Naive B cell (primary cell): ENCODE data around the gene MIXL1. TPM values are rescaled to one million over a fixed set of nuclear protein-coding genes. Genes with fewer than 3 reads are reported as not detected.
"Not testable (repeated sequence)": the region's sequence is repeated elsewhere in the genome, so short reads cannot be mapped to it uniquely, and the experiment has no call there.

Source experiments
- ATAC-seq, 2 donors: fragments of 150-1000 bp; cut with Tn5 transposase; 2 replicates each; pipeline ENCODE4 v1.10.0; 2021; ENCODE audit warnings: low read depth in 2 of 2, mild to moderate bottlenecking in 2 of 2, moderate library complexity in 2 of 2
- DNase-seq: peaks from one replicate; pipeline ENCODE4 v3.0.0; 2022
- H3K27ac Mint-ChIP-seq, 6 donors: one replicate each; pipeline ENCODE4 v1.8.0; 2020 to 2022; ENCODE audit warnings: mild to moderate bottlenecking in 6 of 6, mixed read lengths in 6 of 6, moderate library complexity in 5 of 6, inconsistent platforms in 2 of 6
- H3K27me3 Mint-ChIP-seq, 3 donors: one replicate each; pipeline ENCODE4 v1.8.0; 2021 to 2022; ENCODE audit warnings: mixed read lengths in 3 of 3, mild to moderate bottlenecking in 1 of 3
- H3K36me3 Mint-ChIP-seq, 2 donors: one replicate each; pipeline ENCODE4 v1.8.0; 2020 to 2022; ENCODE audit warnings: mixed read lengths in 2 of 2, inconsistent platforms in 1 of 2, mild to moderate bottlenecking in 1 of 2
- H3K4me1 Mint-ChIP-seq, 3 donors: one replicate each; pipeline ENCODE4 v1.8.0; 2020 to 2022; ENCODE audit warnings: mixed read lengths in 3 of 3, inconsistent platforms in 1 of 3, mild to moderate bottlenecking in 1 of 3, moderate library complexity in 1 of 3
- H3K4me3 Mint-ChIP-seq, 8 donors: one replicate each; pipeline ENCODE4 v1.8.0; 2020 to 2022; ENCODE audit warnings: mild to moderate bottlenecking in 8 of 8, mixed read lengths in 8 of 8, moderate library complexity in 8 of 8, inconsistent platforms in 2 of 8
- H3K9me3 Mint-ChIP-seq, 7 donors: one replicate each; pipeline ENCODE4 v1.8.0; 2020 to 2022; ENCODE audit warnings: mixed read lengths in 7 of 7, mild to moderate bottlenecking in 5 of 7, inconsistent platforms in 2 of 7, moderate library complexity in 1 of 7
- polyA plus RNA-seq, 6 donors: library from polyadenylated mRNA; unstranded; fragments of 300-500 nt; fragmentation: Illumina TruSeq; gene quantifications; one replicate each; pipeline ENCODE4 v1.2.3, GENCODE V29; 2021; ENCODE audit warnings: low read depth in 6 of 6

Gene MIXL1
- polyA plus RNA-seq, 6 donors from 2014 or later, result 0.23 to 2.8 (median 0.36) TPM; not detected in 2

DNA sequence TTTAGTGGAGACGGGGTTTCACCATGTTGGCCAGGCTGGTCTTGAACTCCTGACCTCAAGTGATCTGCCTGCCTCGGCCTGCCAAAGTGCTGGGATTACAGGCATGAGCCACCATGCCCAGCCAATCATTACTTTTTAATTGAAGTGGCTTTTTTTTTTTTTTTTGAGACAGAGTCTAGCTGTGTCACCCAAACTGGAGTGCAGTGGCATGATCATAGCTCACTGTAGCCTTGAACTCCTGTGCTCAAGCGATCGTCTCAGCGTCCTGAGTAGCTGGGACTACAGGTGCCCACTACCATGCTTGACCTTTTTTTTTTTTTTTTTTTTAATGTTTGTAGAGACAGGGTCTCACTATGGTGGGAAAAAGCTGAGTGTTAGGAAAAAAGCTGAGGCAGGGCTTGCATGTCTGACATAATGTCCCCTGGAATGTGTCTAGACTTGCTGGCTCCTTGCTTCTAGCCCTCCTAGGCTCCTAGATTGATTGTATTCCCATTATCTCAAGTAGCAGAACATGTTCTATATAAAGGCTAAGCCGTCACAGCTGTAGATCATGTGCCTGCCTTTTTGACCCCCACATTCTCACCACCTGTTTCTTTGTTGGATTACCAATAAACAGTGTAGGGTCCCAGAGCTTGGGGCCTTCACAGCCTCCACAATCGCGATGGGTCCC is 48.9 kb downstream of the MIXL1 start:
- H3K4me1 Mint-ChIP-seq, H3K36me3 Mint-ChIP-seq, DNase-seq, ATAC-seq, H3K9me3 Mint-ChIP-seq, H3K27me3 Mint-ChIP-seq, H3K4me3 Mint-ChIP-seq: not testable (repeated sequence)
- H3K27ac Mint-ChIP-seq, result peak overlapping the region in 3 of 6 donors; percentile 8 to 55 (median 34)

- H3K4me3 Mint-ChIP-seq, result no peak overlapping the region
Measured at GRCh38 chr1:226274138-226274537, 50.7 kb downstream of the MIXL1 start.

DNA sequence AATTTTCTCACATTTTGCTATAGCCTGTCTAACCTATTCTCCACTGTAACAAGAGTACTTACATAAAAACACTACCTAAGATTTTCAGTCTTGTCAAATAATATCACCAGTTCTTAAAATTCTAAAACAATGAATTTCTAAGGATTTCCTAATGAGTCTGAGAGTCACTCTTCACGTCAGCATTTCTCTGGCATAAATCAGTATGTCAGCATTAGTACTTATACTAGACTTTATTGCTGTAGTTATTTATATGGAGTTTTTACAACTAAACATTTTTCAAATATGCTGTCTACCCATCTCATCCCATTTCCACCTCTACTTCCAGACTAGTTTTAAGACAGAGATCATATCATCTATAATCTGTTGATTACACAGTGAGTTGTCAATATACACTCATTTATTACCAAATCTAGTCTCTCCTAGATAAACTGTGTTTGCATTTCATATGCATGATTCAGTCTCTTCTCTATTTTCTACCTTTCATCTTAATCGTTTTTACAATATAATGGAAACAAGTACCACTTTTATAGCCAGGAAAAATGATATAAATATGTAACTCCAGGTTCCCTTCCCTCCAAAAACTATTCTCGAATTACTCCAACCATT is 52.7 kb downstream of the MIXL1 start:
- no peaks in the 10 kb centered on the region for H3K27me3 Mint-ChIP-seq
- H3K4me1 Mint-ChIP-seq, result peaks cover 5 to 14% (median 7%) of the 10 kb centered on the region in 3 donors
- DNase-seq, result no peak
- no peak for ATAC-seq
- H3K27ac Mint-ChIP-seq, result no peak overlapping the region
- no peaks in the 10 kb centered on the region for H3K9me3 Mint-ChIP-seq
- H3K4me3 Mint-ChIP-seq, result no peak overlapping the region
- H3K36me3 Mint-ChIP-seq, result peaks cover 0 to 6% of the 10 kb centered on the region in 2 donors

More at GRCh38 chr1:226274138-226274537, 50.7 kb downstream of the MIXL1 start:
- DNase-seq (no peak), ATAC-seq (no peak)
- H3K4me1 Mint-ChIP-seq, result peaks cover 0 to under 1% (median 0%) of the 10 kb centered on the region in 3 donors
- peak overlapping the region in 1 of 6 donors; percentile 47 for H3K27ac Mint-ChIP-seq
- peaks cover 0 to 6% of the 10 kb centered on the region in 2 donors for H3K36me3 Mint-ChIP-seq
- no peaks in the 10 kb centered on the region for H3K9me3 Mint-ChIP-seq
- no peaks in the 10 kb centered on the region for H3K27me3 Mint-ChIP-seq

Other genes with a start within 250 kb of the MIXL1 start
- 10 to 100 TPM in 5 of 6 donors, 1 to 10 TPM in 1; 8.7 to 18.9 (median 11.4) TPM for gene SDE2, start 224.3 kb upstream of the MIXL1 start, polyA plus RNA-seq
- gene H3-3A, start 160.9 kb upstream of the MIXL1 start, polyA plus RNA-seq, result 1,000 to 10,000 TPM; 1,065 to 1,461 (median 1,242) TPM
- gene ACBD3, start 36.9 kb upstream of the MIXL1 start, polyA plus RNA-seq, result 10 to 100 TPM; 38.5 to 88.1 (median 55.0) TPM
- gene LIN9, start 85.5 kb downstream of the MIXL1 start, polyA plus RNA-seq, result 1 to 10 TPM; 2.7 to 7.0 (median 4.7) TPM
- 100 to 1,000 TPM; 156 to 250 (median 234) TPM for gene PARP1, start 184.4 kb downstream of the MIXL1 start, polyA plus RNA-seq